HEK293 (cell line): ENCODE results near the gene DNAI1.
A peak's percentile ranks its signal among the peaks of the same experiment; 100 is the strongest.

Experiments used
- CTCF ChIA-PET: fragments of 350-600 bp; formaldehyde crosslinking; extraction: SDS; loops from one replicate; lab custom pipeline; 2021; ENCODE audit warnings: antibody characterized with exemption; lab: Yijun Ruan, JAX
- POLR2A ChIA-PET: fragments of 300-600 bp; formaldehyde crosslinking; extraction: SDS; loops from one replicate; lab custom pipeline; 2020; ENCODE audit warnings: antibody characterized with exemption, inconsistent platforms; lab: Yijun Ruan, JAX
- H3K27ac ChIP-seq: fragments of 200-500 bp; sonication (Bioruptor generic); 2 replicates; pipeline ENCODE4 v1.5.1; 2014; ENCODE audit warnings: low read depth, low read length, control low read depth, inconsistent platforms; ENCODE audit errors: extremely low read depth
- H3K36me3 ChIP-seq, 2 experiments: fragments of 200-500 bp in 1 of 2; sonication (Bioruptor generic) in 1 of 2; 1 replicate in 1 of 2; 2 replicates in 1 of 2; pipeline ENCODE4 v1.5.1; 2014 to 2017; ENCODE audit warnings: inconsistent platforms in 2 of 2, low read length in 2 of 2; ENCODE audit not compliant: control insufficient read depth in 2 of 2, insufficient read depth in 1 of 2
- H3K4me1 ChIP-seq: fragments of 200-500 bp; sonication (Bioruptor generic); 2 replicates; pipeline ENCODE4 v1.5.1; 2014; ENCODE audit warnings: mild to moderate bottlenecking, low read length, inconsistent platforms; ENCODE audit not compliant: control insufficient read depth, insufficient read depth
- H3K4me3 ChIP-seq: 2 replicates; pipeline ENCODE4 v1.5.1; 2011; ENCODE audit warnings: low read depth, mild to moderate bottlenecking, control low read depth, low read length, moderate library complexity
- H3K9me3 ChIP-seq: fragments of 200-500 bp; sonication (Bioruptor generic); 2 replicates; pipeline ENCODE4 v1.5.1; 2014; ENCODE audit warnings: low read depth, low read length, inconsistent platforms; ENCODE audit not compliant: control insufficient read depth, insufficient read depth
- FEZF1 ChIP-seq: fragments of 450-650 bp; formaldehyde crosslinking; IDR thresholded peaks from 2 replicates; pipeline ENCODE4 v1.5.1; 2016; ENCODE audit warnings: missing biosample characterization, missing genetic modification characterization
- KLF7 ChIP-seq: fragments of 450-650 bp; formaldehyde crosslinking; IDR thresholded peaks from 2 replicates; pipeline ENCODE4 v1.5.1; 2016; ENCODE audit warnings: missing biosample characterization, missing genetic modification characterization, borderline replicate concordance
- PATZ1 ChIP-seq: fragments of 450-650 bp; formaldehyde crosslinking; IDR thresholded peaks from 2 replicates; pipeline ENCODE4 v1.5.1; 2016; ENCODE audit warnings: missing biosample characterization, missing genetic modification characterization
- PRDM10 ChIP-seq: fragments of 450-650 bp; formaldehyde crosslinking; IDR thresholded peaks from 2 replicates; pipeline ENCODE4 v1.5.1; 2016; ENCODE audit warnings: missing biosample characterization, missing genetic modification characterization
- REST ChIP-seq: fragments of 450-650 bp; formaldehyde crosslinking; IDR thresholded peaks from 2 replicates; pipeline ENCODE4 v1.5.1; 2016; ENCODE audit warnings: missing biosample characterization, missing genetic modification characterization
- TRIM28 ChIP-seq: IDR thresholded peaks from 2 replicates; pipeline ENCODE4 v1.6.1; 2011; ENCODE audit warnings: low read length, control low read depth, borderline replicate concordance
- ZBTB26 ChIP-seq: fragments of 450-650 bp; formaldehyde crosslinking; optimal IDR thresholded peaks from 2 replicates; pipeline ENCODE3; 2016; ENCODE audit warnings: missing biosample characterization, mild to moderate bottlenecking, missing genetic modification characterization
- ZFHX2 ChIP-seq: fragments of 450-650 bp; formaldehyde crosslinking; conservative IDR thresholded peaks from 2 replicates; pipeline ENCODE4 v1.5.1; 2016; ENCODE audit warnings: missing biosample characterization, missing genetic modification characterization
- ZNF362 ChIP-seq: fragments of 450-650 bp; formaldehyde crosslinking; IDR thresholded peaks from 2 replicates; pipeline ENCODE4 v1.5.1; 2016; ENCODE audit warnings: missing biosample characterization, missing genetic modification characterization
- ZNF37A ChIP-seq: fragments of 450-650 bp; IDR thresholded peaks from 2 replicates; pipeline ENCODE4 v1.5.1; 2018; ENCODE audit warnings: missing biosample characterization, missing genetic modification characterization
- ZNF473 ChIP-seq: fragments of 450-650 bp; formaldehyde crosslinking; IDR thresholded peaks from 2 replicates; pipeline ENCODE4 v1.5.1; 2017; ENCODE audit warnings: missing biosample characterization, missing genetic modification characterization
- ZNF48 ChIP-seq: fragments of 450-650 bp; formaldehyde crosslinking; IDR thresholded peaks from 2 replicates; pipeline ENCODE4 v1.5.1; 2016; ENCODE audit warnings: missing biosample characterization, missing genetic modification characterization
- ZNF488 ChIP-seq: fragments of 450-650 bp; formaldehyde crosslinking; IDR thresholded peaks from 2 replicates; pipeline ENCODE4 v1.5.1; 2016; ENCODE audit warnings: missing biosample characterization, missing genetic modification characterization
- ZNF639 ChIP-seq: fragments of 450-650 bp; formaldehyde crosslinking; IDR thresholded peaks from 2 replicates; pipeline ENCODE4 v1.5.1; 2016; ENCODE audit warnings: missing biosample characterization, missing genetic modification characterization
- ZNF837 ChIP-seq: fragments of 450-650 bp; formaldehyde crosslinking; IDR thresholded peaks from 2 replicates; pipeline ENCODE4 v1.5.1; 2016; ENCODE audit warnings: missing biosample characterization, missing genetic modification characterization

Gene DNAI1

GRCh38 chr9:34493972-34494535, 35.4 kb downstream of the DNAI1 start:
- Histone ChIP-seq H3K36me3 (no peaks in the 10 kb centered on the region), H3K9me3 (no peaks in the 10 kb centered on the region), H3K4me1 (no peaks in the 10 kb centered on the region), H3K27ac (no peak overlapping the region), H3K4me3 (no peak overlapping the region)
- TF ChIP-seq TRIM28: no peak
- no peak for TF ChIP-seq ZNF639 (tag by site-specific recombination)
- TF ChIP-seq REST (tag by site-specific recombination): peak; percentile 95
- peak; percentile 40; the same call in 1 of the 2 replicates for TF ChIP-seq ZFHX2
- POLR2A ChIA-PET: interaction anchor here (1.2 kb wide), 1 partner anchor 8 kb away, joined by 3 read pairs; no protein-coding TSS in a partner anchor
- CTCF ChIA-PET: interaction anchor here (1.1 to 2.7 kb wide), 4 partner anchors 55 to 115 kb away, joined by 3 to 12 read pairs (median 6); no protein-coding TSS in a partner anchor

- no peak overlapping the region for H3K27ac ChIP-seq
- POLR2A ChIA-PET: no interaction called here
- H3K4me3 ChIP-seq: no peak overlapping the region
- TF ChIP-seq PRDM10: peak; percentile 73
- TF ChIP-seq ZNF48: no peak
- no peak for TF ChIP-seq PATZ1 (tag by site-specific recombination)
- no peak for TF ChIP-seq ZNF37A (tag by site-specific recombination)
- CTCF ChIA-PET: interaction anchor here (0.5 to 11.0 kb wide), 10 partner anchors 23 to 138 kb away, joined by 3 to 132 read pairs (median 3); no protein-coding TSS in a partner anchor
- H3K9me3 ChIP-seq: no peaks in the 10 kb centered on the region
- no peaks in the 10 kb centered on the region for H3K36me3 ChIP-seq
- H3K4me1 ChIP-seq: no peaks in the 10 kb centered on the region
Measured at GRCh38 chr9:34496149-34496712, 37.6 kb downstream of the DNAI1 start.

- Histone ChIP-seq H3K4me3 (no peak overlapping the region), H3K36me3 (no peaks in the 10 kb centered on the region), H3K9me3 (no peaks in the 10 kb centered on the region), H3K4me1 (no peaks in the 10 kb centered on the region), H3K27ac (no peak overlapping the region)
- CTCF ChIA-PET: interaction anchor here (0.7 to 11.0 kb wide), 5 partner anchors 21 to 94 kb away, joined by 3 to 132 read pairs (median 5); no protein-coding TSS in a partner anchor
- POLR2A ChIA-PET: no interaction called here
- peak; percentile 60 for TF ChIP-seq FEZF1 (tag by site-specific recombination)
- TF ChIP-seq ZNF488: no peak
- TF ChIP-seq ZNF362: no peak
- TF ChIP-seq ZBTB26 (tag by site-specific recombination): no peak
- TF ChIP-seq ZNF837 (tag by site-specific recombination): no peak
- no peak for TF ChIP-seq ZNF473 (tag by site-specific recombination)
- no peak for TF ChIP-seq KLF7 (tag by site-specific recombination)
Measured at GRCh38 chr9:34498553-34498952, 39.9 kb downstream of the DNAI1 start.
